Gastrocnemius medialis (tissue), 4 donors: ENCODE results near the gene PAK1. TPM values are rescaled to one million over a fixed set of nuclear protein-coding genes. Genes with fewer than 3 reads are reported as not detected.

ENCODE experiments used
- ATAC-seq, 2 donors: fragments of 150-250 bp; one replicate each; pipeline ENCODE4 v1.9.1; 2016
- DNase-seq, 2 donors: peaks; one replicate each; pipeline ENCODE4 v3.0.0-alpha.2; 2019
- H3K27ac ChIP-seq, 4 donors: fragments of 200-600 bp; sonication (generic); 1 replicate in 1 of 4; 2 replicates in 3 of 4; pipeline ENCODE4 v1.5.1; 2016 to 2018; ENCODE audit warnings: mild to moderate bottlenecking in 2 of 4, moderate library complexity in 1 of 4
- H3K27me3 ChIP-seq, 3 donors: fragments of 200-600 bp; sonication (generic) in 2 of 3; 1 replicate in 1 of 3; 2 replicates in 2 of 3; pipeline versions ENCODE4 v1.5.1 to v1.6.0; 2016 to 2019; ENCODE audit warnings: mild to moderate bottlenecking in 1 of 3, moderate library complexity in 1 of 3
- H3K36me3 ChIP-seq, 2 donors: fragments of 200-600 bp; sonication (generic) in 1 of 2; one replicate each; pipeline ENCODE4 v1.5.1; 2017 to 2018
- H3K4me1 ChIP-seq, 2 donors: fragments of 200-600 bp; sonication (generic) in 1 of 2; one replicate each; pipeline ENCODE4 v1.5.1; 2016 to 2017; ENCODE audit warnings: mild to moderate bottlenecking in 2 of 2
- H3K4me3 ChIP-seq, 4 donors: fragments of 200-600 bp; sonication (generic) in 3 of 4; 1 replicate in 1 of 4; 2 replicates in 3 of 4; pipeline ENCODE4 v1.5.1; 2016 to 2019; ENCODE audit warnings: mild to moderate bottlenecking in 2 of 4
- H3K9me3 ChIP-seq, 3 donors: fragments of 200-600 bp; sonication (generic) in 2 of 3; 1 replicate in 1 of 3; 2 replicates in 2 of 3; pipeline ENCODE4 v1.5.1; 2016 to 2019
- CTCF ChIP-seq, 5 experiments: fragments of 450-650 bp in 3 of 5; fragments of 200-600 bp in 2 of 5; sonication (generic) in 2 of 5; IDR thresholded peaks in 4 of 5; conservative IDR thresholded peaks in 1 of 5; 1 replicate in 4 of 5; 2 replicates in 1 of 5; pipeline ENCODE4 v1.5.1; 2016 to 2019; ENCODE audit warnings: antibody characterized with exemption in 5 of 5, mild to moderate bottlenecking in 3 of 5, moderate library complexity in 3 of 5
- POLR2A ChIP-seq, 2 donors: fragments of 450-650 bp; IDR thresholded peaks; one replicate each; pipeline ENCODE4 v1.6.1; 2017; ENCODE audit warnings: antibody characterized with exemption in 2 of 2, mild to moderate bottlenecking in 2 of 2, moderate library complexity in 2 of 2
- in situ Hi-C, 4 donors: fragments of 200-750 bp; cut with MboI; loops; one replicate each; pipeline versions ENCODE4 v1.15.0 to v1.8.0; 2017; ENCODE audit warnings: low sequenced_read_pairs in 4 of 4
- intact Hi-C: fragments of 100-400 bp; cut with DNase I; formaldehyde crosslinking; loops from one replicate; pipeline ENCODE4 v1.15.1; 2023; ENCODE audit warnings: low total_unique reads
- total RNA-seq, 4 donors: library from RNA; depleted of rRNA; stranded (reverse); fragments of >200 nt; gene quantifications; one replicate each; pipeline versions ENCODE4 v1.1.0 to v1.2.3, GENCODE V29; 2016

PAK1 gene
- total RNA-seq: 10 to 100 TPM; 22.3 to 34.4 (median 27.9) TPM

- in situ Hi-C loops (no loop called here), intact Hi-C loops (loop anchor here (2.0 to 10.0 kb wide), 2 partner anchors 67 to 349 kb away; partner anchors contain the start of gene MYO7A)
- peak; percentile 65 to 71 for ATAC-seq
- H3K4me1 ChIP-seq: peaks cover 0 to 13% of the 10 kb centered on the region in 2 donors
- peak within 1 kb of the TSS; percentile 85 to 97 (median 88) for H3K4me3 ChIP-seq
- H3K36me3 ChIP-seq: no peaks in the 10 kb centered on the region
- H3K27me3 ChIP-seq: no peaks in the 10 kb centered on the region
- no peaks in the 10 kb centered on the region for H3K9me3 ChIP-seq
- DNase-seq: peak; percentile 65 to 74
- TF ChIP-seq POLR2A (IDR thresholded peaks at IDR 0.05): peak in 1 of 2 donors; percentile 5
- TF ChIP-seq CTCF (IDR thresholded peaks at IDR 0.05 in 4 of 5, conservative IDR thresholded peaks at IDR 0.05 in 1 of 5): peak in 2 of 5 experiments; percentile 36 to 44
- H3K27ac ChIP-seq: peak within 1 kb of the TSS; percentile 79 to 92 (median 88)
Observed at GRCh38 chr11:77473801-77474683, at the start of gene PAK1. Gene PAK1, minus strand, starts transcription at chr11:77474094. Its CDS starts 81,574 bp downstream, at chr11:77392520.

GRCh38 chr11:77522215-77522614, 48.3 kb upstream of the PAK1 start:
- ATAC-seq: no peak
- H3K36me3 ChIP-seq: no peaks in the 10 kb centered on the region
- no peak for TF ChIP-seq POLR2A (IDR thresholded peaks at IDR 0.05)
- TF ChIP-seq CTCF (IDR thresholded peaks at IDR 0.05 in 4 of 5, conservative IDR thresholded peaks at IDR 0.05 in 1 of 5): no peak
- no peaks in the 10 kb centered on the region for H3K9me3 ChIP-seq
- H3K4me1 ChIP-seq: peaks cover 0 to 7% of the 10 kb centered on the region in 2 donors
- no peak for DNase-seq
- no peak overlapping the region for H3K4me3 ChIP-seq
- in situ Hi-C loops: no loop called here
- intact Hi-C loops: no loop called here
- H3K27me3 ChIP-seq: no peaks in the 10 kb centered on the region
- no peak overlapping the region for H3K27ac ChIP-seq

GRCh38 chr11:77519847-77520246, 46.0 kb upstream of the PAK1 start:
- in situ Hi-C loops: no loop called here
- peaks cover 0 to 7% of the 10 kb centered on the region in 2 donors for H3K4me1 ChIP-seq
- no peaks in the 10 kb centered on the region for H3K36me3 ChIP-seq
- intact Hi-C loops: no loop called here
- no peak for DNase-seq
- no peak overlapping the region for H3K4me3 ChIP-seq
- no peak for ATAC-seq
- no peaks in the 10 kb centered on the region for H3K9me3 ChIP-seq
- no peaks in the 10 kb centered on the region for H3K27me3 ChIP-seq
- H3K27ac ChIP-seq: no peak overlapping the region
- TF ChIP-seq CTCF (IDR thresholded peaks at IDR 0.05 in 4 of 5, conservative IDR thresholded peaks at IDR 0.05 in 1 of 5): no peak
- TF ChIP-seq POLR2A (IDR thresholded peaks at IDR 0.05): no peak

GRCh38 chr11:77518471-77518870, 44.6 kb upstream of the PAK1 start:
- TF ChIP-seq CTCF (IDR thresholded peaks at IDR 0.05 in 4 of 5, conservative IDR thresholded peaks at IDR 0.05 in 1 of 5) (no peak), POLR2A (IDR thresholded peaks at IDR 0.05) (no peak)
- DNase-seq (no peak), ATAC-seq (no peak)
- Histone ChIP-seq H3K27me3 (no peaks in the 10 kb centered on the region), H3K27ac (no peak overlapping the region), H3K36me3 (no peaks in the 10 kb centered on the region), H3K9me3 (no peaks in the 10 kb centered on the region), H3K4me1 (peaks cover 0 to 7% of the 10 kb centered on the region in 2 donors), H3K4me3 (no peak overlapping the region)
- in situ Hi-C loops: no loop called here
- intact Hi-C loops: no loop called here
